Right renal pelvis (tissue), 4 donors: Measurements from ENCODE around the gene KRTCAP3. TPM values are rescaled to one million over a fixed set of nuclear protein-coding genes. Genes with fewer than 3 reads are reported as not detected.

ENCODE experiments used
- polyA plus RNA-seq, 4 donors: library from polyadenylated mRNA; unstranded; fragments of 120-200 nt; gene quantifications; one replicate each; pipeline ENCODE4 v1.2.1, GENCODE V29; 2013; ENCODE audit not compliant: insufficient read length in 4 of 4

The KRTCAP3 gene
- polyA plus RNA-seq, 4 donors, result 6.1 to 8.5 (median 7.1) TPM

Other genes starting within 250 kb of the KRTCAP3 start
- 100 to 1,000 TPM; 157 to 190 (median 171) TPM for gene ATRAID, start 230.3 kb upstream of the KRTCAP3 start, polyA plus RNA-seq
- 10 to 100 TPM; 31.5 to 39.6 (median 37.7) TPM for gene SLC5A6, start 230.1 kb upstream of the KRTCAP3 start, polyA plus RNA-seq
- 10 to 100 TPM; 36.0 to 47.7 (median 42.1) TPM for gene CAD, start 225.0 kb upstream of the KRTCAP3 start, polyA plus RNA-seq
- gene SLC30A3, start 179.3 kb upstream of the KRTCAP3 start, polyA plus RNA-seq, result 1 to 10 TPM; 5.1 to 7.8 (median 7.6) TPM
- 1 to 10 TPM in 2 of 4 donors, under 1 TPM in 2; 0.55 to 1.1 (median 0.88) TPM for gene DNAJC5G, start 166.9 kb upstream of the KRTCAP3 start, polyA plus RNA-seq
- gene TRIM54, start 160.0 kb upstream of the KRTCAP3 start, polyA plus RNA-seq, result 1 to 10 TPM; 3.5 to 6.3 (median 4.6) TPM
- 1 to 10 TPM in 2 of 4 donors, under 1 TPM in 2; 0.39 to 1.1 (median 0.80) TPM for gene UCN, start 133.9 kb upstream of the KRTCAP3 start, polyA plus RNA-seq
- gene MPV17, start 119.3 kb upstream of the KRTCAP3 start, polyA plus RNA-seq, result 10 to 100 TPM; 76.0 to 86.2 (median 78.0) TPM
- gene GTF3C2, start 85.6 kb upstream of the KRTCAP3 start, polyA plus RNA-seq, result 10 to 100 TPM; 62.8 to 77.1 (median 72.7) TPM
- 10 to 100 TPM; 48.2 to 54.5 (median 52.9) TPM for gene EIF2B4, start 72.0 kb upstream of the KRTCAP3 start, polyA plus RNA-seq
- 100 to 1,000 TPM; 102 to 128 (median 108) TPM for gene SNX17, start 71.8 kb upstream of the KRTCAP3 start, polyA plus RNA-seq
- gene ZNF513, start 61.6 kb upstream of the KRTCAP3 start, polyA plus RNA-seq, result 10 to 100 TPM; 16.7 to 25.9 (median 18.4) TPM
- 10 to 100 TPM; 92.4 to 98.5 (median 94.7) TPM for gene PPM1G, start 32.8 kb upstream of the KRTCAP3 start, polyA plus RNA-seq
- gene NRBP1, start 13.8 kb upstream of the KRTCAP3 start, polyA plus RNA-seq, result 100 to 1,000 TPM; 123 to 138 (median 132) TPM
- gene IFT172, start 47.4 kb downstream of the KRTCAP3 start, polyA plus RNA-seq, result 10 to 100 TPM; 41.1 to 48.0 (median 41.4) TPM
- 1 to 10 TPM; 7.3 to 9.1 (median 8.6) TPM for gene FNDC4, start 52.8 kb downstream of the KRTCAP3 start, polyA plus RNA-seq
- under 1 TPM in 2 of 4 donors, not detected in 2; 0.16 to 0.39 TPM for gene GCKR, start 54.5 kb downstream of the KRTCAP3 start, polyA plus RNA-seq
- 10 to 100 TPM; 67.0 to 84.2 (median 80.5) TPM for gene ZNF512, start 140.7 kb downstream of the KRTCAP3 start, polyA plus RNA-seq
- gene CCDC121, start 186.6 kb downstream of the KRTCAP3 start, polyA plus RNA-seq, result 10 to 100 TPM; 11.2 to 14.5 (median 13.6) TPM
- 10 to 100 TPM; 58.1 to 68.6 (median 64.6) TPM for gene GPN1, start 186.7 kb downstream of the KRTCAP3 start, polyA plus RNA-seq
- gene SUPT7L, start 221.2 kb downstream of the KRTCAP3 start, polyA plus RNA-seq, result 10 to 100 TPM; 52.0 to 62.5 (median 58.3) TPM
- 10 to 100 TPM; 31.0 to 34.7 (median 32.5) TPM for gene SLC4A1AP, start 221.5 kb downstream of the KRTCAP3 start, polyA plus RNA-seq